Stomach (tissue), 4 donors: Measurements from ENCODE around the gene KCNG2.

Experiments
- EP300 ChIP-seq: sonication (generic); formaldehyde crosslinking; IDR thresholded peaks from one replicate; pipeline ENCODE4 v1.6.1; 2017; ENCODE audit warnings: antibody characterized with exemption
- POLR2A ChIP-seq, 4 donors: fragments of 450-650 bp; IDR thresholded peaks; one replicate each; pipeline ENCODE4 v1.6.1; 2016; ENCODE audit warnings: antibody characterized with exemption in 4 of 4, control low read depth in 2 of 4, mild to moderate bottlenecking in 1 of 4, moderate library complexity in 1 of 4
- POLR2AphosphoS5 ChIP-seq, 3 donors: sonication (generic); formaldehyde crosslinking; IDR thresholded peaks; one replicate each; pipeline ENCODE4 v1.6.1; 2016; ENCODE audit warnings: antibody characterized with exemption in 3 of 3
- TF ChIP-seq, protein P1 (sequence below), 7 experiments: fragments of 450-650 bp in 4 of 7; fragments of 200-600 bp in 3 of 7; sonication (generic) in 3 of 7; IDR thresholded peaks; one replicate each; pipeline ENCODE4 v1.5.1; 2016 to 2019; ENCODE audit warnings: antibody characterized with exemption in 7 of 7, control low read depth in 2 of 7, mild to moderate bottlenecking in 1 of 7

GRCh38 chr18:79816092-79816491 is 18.4 kb downstream of the KCNG2 start:
- TF ChIP-seq EP300 (no peak), POLR2A (IDR thresholded peaks at IDR 0.05) (no peak), POLR2AphosphoS5 (IDR thresholded peaks at IDR 0.05) (no peak)
- TF ChIP-seq, protein P1, sequence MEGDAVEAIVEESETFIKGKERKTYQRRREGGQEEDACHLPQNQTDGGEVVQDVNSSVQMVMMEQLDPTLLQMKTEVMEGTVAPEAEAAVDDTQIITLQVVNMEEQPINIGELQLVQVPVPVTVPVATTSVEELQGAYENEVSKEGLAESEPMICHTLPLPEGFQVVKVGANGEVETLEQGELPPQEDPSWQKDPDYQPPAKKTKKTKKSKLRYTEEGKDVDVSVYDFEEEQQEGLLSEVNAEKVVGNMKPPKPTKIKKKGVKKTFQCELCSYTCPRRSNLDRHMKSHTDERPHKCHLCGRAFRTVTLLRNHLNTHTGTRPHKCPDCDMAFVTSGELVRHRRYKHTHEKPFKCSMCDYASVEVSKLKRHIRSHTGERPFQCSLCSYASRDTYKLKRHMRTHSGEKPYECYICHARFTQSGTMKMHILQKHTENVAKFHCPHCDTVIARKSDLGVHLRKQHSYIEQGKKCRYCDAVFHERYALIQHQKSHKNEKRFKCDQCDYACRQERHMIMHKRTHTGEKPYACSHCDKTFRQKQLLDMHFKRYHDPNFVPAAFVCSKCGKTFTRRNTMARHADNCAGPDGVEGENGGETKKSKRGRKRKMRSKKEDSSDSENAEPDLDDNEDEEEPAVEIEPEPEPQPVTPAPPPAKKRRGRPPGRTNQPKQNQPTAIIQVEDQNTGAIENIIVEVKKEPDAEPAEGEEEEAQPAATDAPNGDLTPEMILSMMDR (IDR thresholded peaks at IDR 0.05), result no peak
